Suppressor macrophage treated with lipopolysaccharide for 4 hours (primary cell): Measurements from ENCODE around the gene ZNF516.
A peak's percentile ranks its signal among the peaks of the same experiment; 100 is the strongest.

ENCODE experiments used
- DNase-seq: peaks from one replicate; pipeline ENCODE4 v3.0.0-alpha.2; 2020

The ZNF516 gene

DNA sequence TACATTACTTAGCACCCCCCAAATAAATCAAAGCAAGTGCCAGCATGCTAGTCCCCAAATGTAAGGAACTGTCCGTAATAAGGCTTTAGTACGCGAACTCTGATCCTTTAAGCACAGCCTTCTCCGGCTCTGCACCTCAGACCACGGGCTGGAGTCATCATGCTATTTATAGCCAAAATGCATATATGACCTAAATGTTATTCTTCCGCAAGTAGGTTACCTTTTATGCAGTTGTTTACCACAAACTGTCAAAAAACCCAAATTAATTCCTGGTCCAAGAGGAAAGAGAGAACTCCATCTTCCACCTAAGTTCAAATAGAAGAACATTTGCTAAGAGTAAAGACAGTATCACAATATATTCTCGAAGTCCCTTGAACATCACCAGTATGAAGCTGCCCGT, 42.7 kb downstream of the ZNF516 start:
- peak; percentile 34 for DNase-seq

DNA sequence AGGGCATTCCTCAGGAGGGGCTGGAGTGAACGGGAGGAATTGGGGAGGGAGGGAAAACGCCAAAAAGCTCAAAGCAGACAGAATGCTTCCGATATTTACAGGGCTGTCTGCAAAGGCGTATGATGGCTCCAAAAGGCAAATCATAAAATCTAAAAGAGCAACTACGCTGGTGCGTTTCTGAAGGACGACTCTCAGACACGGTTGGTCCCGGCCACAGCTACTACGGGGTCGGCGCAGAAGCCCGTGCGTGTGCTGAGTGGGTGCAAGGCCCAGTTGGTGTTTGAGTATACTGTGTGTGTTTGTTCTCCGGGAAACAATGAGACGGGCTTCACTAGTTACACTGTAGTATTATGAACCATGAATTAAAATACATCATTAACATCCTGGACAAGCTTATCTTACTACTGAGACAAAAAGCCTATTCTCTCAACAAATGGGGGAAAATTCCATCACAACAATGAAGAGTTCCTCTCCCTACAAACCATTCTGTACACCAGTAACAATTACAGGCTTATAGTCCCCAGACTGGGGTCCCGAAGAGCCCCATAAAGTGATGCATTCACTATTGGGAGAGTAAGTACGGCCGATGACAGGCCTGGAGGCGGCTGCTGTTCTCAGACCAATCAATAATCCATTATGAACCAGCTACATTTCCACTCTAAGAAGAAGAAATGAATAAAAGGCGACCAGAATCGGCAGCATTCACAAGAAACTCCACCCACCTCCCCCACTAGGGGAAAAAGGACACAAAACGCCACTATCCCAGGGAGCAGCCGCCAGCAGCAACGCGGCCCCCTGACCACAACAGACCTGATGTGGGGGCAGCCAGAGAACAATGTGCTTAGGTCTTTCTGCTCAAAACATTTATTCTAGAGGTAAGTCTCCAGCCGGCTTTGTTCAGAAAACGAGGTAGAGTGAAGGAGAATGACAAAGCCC, 43.4 kb downstream of the ZNF516 start:
- no peak for DNase-seq

DNA sequence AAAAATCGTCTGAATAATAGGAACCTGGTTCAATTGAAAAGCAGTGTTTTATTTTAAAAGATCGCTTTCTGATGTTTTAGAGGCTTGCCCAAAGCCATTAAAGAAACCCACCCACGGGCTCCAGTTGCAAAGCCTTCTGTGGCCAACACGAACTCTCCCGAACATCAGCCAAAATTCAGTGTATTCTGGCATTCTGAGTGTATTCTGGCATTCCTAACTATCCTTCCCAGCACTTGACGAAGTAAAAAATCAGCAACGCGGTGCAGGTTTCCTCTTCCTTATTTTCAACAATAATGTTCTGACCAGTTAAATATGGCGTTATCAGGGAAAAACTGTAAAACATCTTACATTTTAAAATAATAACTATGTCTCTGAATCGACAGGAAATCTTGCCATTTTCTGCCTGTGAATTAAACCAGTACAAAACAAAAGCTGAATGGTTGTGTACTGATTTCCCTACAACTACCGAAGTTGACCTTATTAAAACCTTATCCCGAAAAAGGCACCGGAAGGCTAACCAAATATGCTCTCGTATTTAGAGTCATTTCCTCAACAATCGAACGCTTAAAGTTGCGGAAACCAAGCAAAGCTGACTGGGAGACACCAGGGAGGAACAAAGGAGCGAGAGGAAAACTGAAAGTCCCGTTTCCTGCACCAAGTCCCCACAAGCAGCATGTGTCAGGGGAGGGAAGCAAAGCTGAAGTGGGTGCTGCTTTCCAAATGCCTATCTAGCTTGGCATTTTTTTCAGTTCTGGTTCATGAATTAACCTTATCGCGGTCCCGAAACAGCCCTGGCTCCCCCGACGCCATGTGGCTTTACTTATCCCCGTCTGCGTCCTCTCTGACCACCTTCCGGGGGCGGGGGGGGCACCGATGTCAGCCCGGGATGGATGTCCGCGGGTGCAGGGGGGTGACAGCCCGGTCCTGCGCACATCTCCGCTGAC, 44.3 kb downstream of the ZNF516 start:
- peak; percentile 93 for DNase-seq

DNA sequence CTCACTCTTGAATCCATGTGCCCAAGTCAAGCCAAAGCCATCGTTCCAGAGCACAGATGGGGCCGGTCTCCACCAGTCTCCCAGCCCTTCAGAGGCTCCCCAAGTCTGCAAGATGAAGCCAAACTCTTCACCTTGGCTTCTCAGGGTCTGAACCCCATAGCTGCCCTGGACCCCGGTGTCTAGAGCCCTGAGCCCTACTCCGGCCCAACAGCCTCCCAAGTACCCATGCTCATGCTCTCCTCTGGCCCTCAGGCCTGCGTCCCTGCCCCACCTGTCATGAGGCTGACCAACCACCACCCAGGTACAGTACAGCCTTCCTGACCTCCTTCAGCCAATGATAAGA, 46.0 kb downstream of the ZNF516 start:
- DNase-seq, result no peak

DNA sequence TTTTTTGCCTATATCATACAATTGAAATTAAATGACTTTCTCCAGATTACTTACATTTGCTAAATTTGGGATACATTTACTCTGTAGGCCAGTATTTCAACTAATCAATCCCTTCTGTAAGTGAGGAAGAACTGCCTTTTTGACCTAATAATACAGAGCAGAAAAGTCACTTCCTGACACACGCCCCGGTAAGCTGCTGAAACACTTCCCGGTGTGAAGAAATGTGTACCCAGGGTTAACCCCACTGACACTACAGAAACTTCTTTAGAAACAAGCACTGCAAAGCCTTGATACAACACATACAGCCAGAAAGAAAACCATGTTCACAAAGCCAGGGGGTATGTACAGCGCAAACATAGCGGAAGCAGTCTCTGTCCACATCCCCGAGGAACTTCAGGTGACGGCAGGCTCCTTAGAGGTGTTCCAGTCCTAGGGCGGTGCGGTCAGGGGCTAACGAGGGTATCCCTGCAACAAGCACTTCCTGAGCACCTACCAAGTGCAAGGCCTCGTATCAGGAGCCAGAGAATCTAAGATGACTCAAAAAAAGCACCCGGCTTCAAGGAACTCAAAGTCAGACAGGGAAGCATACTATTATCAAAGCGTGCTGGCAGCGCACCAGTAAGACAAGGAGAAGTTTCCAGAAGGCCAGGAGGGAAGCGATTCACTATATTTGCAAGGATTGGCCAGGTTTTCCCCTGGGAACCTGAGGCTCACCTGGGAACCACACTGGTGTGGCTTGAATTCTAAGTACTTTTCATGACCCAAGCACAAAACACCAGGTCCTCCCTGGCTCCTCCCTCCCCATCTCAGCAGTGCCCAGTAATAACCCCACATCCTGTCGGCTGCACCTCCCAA, 46.6 kb downstream of the ZNF516 start:
- peak; percentile 43 for DNase-seq

DNA sequence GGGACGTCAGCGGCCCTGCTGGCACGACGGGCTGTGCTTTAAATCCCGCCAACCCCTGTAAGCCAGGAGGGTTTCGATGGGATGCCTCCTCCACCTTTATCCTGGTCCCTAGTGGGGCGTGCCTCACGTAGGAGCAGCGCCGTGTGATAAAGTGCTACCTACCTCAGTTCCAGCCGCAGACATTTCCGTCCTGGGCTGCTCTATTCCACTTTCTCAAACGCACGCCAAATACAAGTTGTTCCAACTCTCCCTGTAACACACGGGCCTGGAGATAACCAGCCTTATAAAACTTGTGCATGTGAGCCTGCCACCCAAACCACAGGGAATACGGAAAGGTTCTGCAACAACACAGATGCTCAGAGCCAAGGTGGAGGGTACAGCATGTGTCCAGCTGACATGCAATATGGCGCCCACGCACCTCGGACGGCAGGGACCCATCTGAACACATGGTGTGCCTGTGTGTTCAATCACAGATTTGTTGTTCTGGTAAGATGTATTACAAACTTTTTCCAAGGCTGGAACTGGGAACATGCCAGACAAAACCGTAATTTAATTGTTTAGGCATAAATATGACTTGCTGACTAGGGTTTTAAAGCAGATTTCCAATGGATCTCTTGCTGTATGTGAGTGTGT, 47.7 kb downstream of the ZNF516 start:
- no peak for DNase-seq

DNA sequence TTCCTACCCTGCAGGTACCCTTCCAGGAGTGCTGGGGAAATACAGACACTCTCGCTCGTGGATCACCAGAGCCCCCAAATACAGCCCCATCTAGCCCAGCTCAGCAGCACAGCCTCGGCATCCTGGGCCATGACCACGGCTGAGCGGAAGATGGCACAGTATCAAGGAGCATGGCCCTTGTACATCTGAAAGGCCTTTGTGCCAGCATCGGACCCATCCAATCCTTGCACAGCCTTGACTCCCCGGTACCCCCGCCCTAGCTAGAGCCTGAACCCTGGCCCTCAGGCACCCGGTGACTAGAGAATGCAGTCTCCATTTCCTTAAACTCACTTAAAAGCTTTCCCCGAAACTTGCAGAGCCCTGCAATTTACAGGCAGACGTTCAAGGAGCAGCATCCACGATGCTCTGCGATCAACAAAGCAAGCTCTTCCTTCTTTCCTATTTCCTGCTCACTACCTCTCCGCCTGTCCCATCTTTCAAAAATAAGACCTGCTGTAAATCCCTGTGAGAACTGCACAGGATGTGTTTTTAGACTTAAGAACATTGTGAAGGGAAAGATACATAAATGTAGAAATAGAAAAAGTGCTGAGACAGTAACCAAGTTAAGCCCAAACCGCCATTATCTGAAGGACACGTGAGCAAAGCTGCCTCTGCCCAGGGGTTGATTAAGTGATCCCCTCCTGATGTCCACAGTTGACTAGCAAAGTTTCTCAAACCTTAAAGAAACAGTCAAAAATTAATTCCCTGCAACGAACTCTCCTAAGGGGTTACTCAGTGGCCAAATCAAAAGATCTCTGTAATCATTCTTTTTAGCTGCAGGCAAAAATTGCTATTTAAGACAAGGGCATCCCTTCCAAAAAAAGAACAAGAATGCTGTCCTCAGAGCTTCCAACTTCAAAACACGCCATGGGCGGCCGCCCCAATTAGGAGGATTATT, 48.5 kb downstream of the ZNF516 start:
- DNase-seq, result no peak

DNA sequence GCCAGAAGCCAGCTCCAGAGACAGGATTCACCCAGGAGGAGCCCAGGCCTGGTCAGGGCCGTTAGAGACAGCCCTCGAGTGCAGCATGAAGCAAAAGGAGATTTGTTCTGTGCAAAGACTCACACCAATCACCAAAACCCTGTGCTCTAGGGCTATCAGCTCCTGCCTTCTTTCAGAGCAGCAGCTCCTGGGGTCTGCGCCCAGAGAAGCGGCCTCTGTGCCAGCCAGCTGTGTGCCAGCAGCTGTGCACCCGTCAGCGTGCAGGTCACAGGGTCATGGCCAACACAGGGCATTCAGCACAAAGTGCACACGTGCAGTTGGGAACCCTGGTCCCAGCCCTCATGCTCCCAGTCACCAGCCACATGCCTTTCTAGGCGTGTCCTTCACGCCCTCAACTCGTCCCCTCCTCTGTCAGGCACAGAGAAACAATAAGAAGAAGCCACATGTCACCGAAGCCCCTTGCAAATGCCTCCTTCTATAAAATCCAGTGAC, 49.3 kb downstream of the ZNF516 start:
- DNase-seq, result no peak

DNA sequence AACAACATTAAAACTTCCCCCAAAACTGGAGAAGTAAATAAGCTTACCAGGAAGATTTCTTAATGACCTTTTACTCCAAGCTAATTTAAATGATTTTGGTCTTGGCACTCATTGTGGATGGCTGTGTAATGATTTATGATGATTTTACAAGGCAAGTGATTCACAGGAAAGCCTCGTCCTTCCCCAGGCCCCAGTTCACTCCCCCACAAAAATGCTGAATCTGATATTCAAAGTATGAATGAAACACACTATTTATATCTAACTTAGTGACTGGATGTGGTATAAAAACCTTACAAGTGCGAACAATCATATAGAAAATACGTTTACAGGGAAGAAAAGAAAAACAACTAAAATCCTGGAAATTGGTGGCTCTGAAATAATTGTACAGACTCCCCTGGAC, 49.8 kb downstream of the ZNF516 start:
- DNase-seq, result no peak

DNA sequence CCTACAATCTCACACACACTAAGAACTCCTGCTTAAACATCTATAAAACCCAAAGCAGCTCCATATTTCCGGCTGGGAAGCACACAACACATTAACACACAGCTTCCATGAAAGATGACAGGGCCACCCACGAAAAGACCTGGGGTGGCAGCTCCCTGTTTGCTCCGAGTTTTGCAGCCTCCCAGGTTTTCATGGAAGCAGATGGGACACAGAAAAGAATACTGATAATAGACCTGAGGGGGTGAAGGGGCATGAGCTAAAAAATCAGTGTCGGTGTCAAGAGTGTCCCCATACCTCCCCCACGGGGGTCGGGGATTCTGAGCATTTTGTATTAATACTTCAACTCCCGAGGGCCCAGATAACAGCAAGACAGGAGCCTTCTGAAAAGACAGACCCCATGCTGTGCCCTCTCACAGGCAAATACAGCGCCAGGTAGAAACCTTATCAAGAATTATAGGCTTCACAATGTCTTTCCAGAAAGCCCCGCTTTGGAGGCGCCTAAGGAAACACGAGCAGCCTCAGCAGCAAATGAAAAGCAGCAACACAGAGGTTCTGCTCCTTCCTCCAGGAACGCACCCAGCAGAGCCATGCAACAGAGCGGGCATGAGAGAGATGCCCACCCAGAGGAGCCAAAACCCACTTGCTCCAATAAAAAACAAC, 50.5 kb downstream of the ZNF516 start:
- DNase-seq, result no peak

DNA sequence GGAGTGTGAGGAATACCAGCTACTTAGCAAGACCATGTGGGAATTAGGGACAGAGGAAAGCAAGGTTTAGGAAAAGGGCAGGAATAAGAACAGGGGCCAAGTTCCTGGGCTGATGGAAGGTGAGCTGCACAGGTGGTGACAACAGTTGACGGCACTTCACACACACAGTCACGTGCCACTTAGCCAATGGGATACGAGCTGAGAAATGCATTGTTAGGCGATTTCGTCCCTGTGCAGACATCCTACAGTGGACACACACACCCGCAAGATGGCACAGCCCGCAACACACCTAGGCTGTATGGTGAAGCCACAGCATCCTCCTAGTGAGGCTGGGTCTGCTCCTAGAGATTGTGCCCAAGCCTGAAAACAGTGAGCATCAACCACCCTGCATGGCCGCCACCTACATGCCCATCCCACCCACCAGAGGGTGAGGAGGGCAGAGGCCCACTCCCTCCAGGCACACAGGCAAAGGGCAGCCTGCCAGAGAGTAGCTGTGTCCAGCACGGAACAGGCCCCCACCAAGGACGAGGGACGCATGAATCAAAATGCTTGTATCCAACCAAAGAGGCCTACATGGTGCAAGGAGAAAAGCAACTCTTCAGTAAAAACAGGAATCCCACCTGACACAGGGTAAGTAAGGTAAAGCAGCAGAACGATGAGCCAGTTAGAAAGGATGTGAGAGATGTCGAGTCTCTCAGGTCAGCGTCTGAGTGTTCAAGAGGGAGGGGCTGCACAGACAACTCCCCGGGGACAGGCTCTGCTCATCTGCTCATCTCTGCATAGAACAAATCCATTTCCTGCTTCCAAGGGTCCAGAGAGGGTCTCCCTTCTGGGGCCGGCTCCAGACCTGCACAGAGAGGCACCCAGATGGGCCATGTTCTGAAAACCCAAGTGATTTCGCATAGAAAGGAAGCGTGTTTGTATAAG, 51.3 kb downstream of the ZNF516 start:
- no peak for DNase-seq

DNA sequence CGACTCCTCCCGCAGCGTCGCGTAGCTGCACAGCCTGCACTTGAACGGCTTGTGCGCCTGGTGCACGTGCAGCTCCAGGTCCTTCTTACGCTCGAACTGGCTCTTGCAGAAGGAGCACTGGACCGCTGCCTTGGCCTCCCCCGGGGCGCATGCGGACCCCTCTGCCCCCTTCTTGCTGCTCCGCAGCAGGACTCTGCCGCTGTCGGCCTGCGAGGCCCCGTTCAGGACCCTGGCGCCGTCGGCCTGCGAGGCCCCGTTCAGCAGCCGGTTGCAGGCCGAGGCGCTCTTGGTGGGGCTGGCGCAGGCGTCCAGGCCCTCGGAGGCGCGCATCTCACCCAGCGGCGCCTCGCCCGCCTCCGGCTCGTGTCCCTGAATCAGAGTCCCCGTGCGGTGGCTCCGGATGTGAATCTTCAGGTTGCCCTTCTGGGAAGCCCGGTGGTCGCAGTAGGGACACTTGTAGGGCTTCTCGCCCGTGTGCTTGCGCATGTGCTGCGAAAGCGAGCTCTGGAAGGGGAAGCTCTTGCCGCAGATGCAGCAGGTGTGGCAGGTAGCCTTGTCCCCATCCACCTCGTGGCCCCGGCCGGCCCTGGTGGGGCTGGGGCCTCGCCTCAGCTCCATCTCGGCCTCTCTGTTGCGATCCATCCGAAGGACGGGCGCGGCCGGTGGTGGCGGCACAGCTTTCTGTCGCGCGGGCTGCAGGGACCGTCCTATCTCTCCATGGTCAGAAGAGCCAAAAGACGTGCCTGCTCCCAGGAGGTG, 52.5 kb downstream of the ZNF516 start:
- no peak for DNase-seq

DNA sequence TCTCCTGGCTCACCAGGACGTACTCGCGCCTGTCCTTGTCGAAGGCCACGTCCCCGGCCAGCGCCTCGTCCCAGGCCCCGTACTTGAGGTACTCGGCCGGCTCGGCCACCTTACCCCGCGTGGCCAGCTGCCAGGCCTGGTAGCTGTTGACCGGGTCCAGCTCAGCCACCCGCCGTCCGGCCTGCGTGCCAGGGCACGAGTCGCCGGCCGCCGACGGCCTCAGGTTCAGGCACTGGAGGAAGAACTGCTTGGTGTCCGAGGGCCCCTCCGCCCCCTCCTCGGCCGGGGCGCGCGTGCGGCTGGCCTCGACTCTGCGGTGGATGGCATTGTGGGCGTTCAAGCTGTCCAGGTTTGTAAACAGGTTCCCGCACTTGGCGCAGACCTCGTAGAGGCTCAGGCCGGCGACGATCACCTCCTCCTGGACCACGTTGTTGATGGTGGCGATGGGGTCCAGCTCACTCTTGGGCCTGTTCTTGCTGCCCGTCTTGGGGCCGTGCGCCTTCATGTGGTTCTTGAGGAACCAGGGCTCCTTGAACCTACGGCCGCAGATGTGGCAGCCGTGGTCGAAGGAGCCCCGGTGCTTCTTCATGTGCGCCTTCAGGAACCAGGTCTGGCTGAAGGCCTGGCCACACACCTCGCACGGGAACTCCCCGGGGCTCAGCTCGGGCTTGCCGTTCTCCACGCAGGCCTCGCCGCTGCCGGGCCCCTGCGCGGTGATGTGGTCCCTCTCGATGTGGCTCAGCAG, 53.2 kb downstream of the ZNF516 start:
- no peak for DNase-seq

DNA sequence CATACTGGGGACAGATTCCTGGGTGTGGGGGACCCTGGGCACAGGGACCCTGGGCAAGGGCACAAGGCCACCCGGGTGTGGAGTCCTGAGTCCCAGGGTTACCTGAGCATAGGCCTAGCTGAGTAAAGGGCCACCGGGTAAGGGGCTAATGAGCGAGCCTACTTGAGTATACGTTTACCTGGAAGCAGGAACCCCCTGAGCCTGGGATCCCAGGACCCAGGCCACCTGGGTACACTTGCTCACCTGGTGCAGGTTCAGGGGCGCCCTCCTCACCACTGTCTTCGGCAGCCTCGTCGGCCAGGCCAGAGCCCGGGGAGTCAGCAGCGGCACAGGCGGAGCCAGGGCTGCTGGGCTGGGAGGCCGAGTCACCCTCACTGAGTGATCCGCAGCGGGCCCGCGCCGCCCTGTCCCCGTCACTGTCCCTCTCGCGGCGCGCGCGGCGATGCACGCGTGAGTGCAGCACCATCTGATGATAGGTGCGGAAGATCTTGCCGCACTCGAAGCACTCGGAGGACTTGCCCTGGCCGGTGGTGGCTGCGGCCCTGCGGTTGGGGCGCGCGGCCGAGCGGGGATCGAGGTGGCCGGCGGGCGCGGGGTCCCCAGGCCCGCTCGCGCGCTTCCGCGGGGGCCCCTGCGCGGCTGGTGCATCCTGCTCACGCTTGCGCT, 53.9 kb downstream of the ZNF516 start:
- DNase-seq, result no peak

DNA sequence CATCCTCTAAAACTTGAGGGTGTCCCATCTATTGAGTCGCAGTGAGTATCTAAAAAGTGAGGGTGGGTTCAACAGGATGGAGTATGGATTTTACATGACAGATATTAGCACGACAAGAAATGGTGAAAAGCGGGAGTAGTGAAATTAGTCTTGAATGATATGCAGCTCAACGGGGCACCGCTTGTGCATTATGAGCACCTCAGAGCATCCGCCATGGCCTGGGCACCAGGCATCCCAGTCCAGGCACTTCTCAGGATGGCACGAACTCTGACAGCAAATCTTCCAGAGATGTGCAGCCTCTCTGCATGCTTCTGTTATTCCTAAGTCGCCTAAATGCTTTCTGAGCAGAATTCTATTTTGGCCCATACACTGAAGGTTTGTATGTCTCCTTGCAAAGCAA, 57.1 kb downstream of the ZNF516 start:
- DNase-seq, result no peak

DNA sequence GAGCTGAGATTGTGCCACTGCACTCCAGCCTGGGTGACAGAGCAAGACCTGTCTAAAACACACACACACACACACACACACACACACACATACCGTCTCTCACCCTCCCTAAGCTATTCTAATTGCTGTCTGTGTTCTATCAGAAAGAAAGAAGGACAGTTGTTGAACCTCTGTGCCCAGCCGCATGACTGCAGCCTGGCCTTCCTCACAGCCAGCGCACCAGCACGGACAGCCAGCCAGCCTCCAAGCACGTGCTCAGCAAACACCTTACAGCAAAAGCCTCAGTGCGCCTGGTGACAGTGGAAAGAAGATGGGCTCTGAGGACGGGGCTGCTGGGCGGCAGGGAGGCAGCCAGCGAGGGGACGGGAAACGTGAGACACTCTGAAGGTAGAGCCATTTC, 58.0 kb downstream of the ZNF516 start:
- no peak for DNase-seq

DNA sequence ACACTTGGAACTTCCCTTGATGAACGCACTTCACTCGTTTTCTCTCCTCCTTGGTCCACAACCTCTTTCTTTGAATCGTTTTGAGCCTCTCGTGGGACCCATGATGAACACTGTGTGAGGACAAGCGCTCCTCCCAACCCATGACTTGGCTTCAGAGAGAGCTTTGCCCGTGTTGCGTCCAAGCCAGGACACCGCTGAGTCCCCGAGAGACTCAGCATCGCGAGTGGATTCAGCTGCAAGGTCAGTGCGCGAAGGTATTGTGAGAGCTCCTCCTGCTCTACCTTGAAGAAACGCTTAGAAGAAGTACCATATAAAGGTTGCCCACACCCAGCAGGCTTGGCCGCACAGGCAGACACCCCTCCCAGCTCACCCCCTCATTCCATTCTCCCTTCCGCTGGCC, 58.7 kb downstream of the ZNF516 start:
- DNase-seq, result no peak
